HEK293T (cell line): ENCODE measurements around the gene SNRNP48.

ENCODE experiments used
- ARNT ChIP-seq: fragments of 450-650 bp; IDR thresholded peaks from 2 replicates; pipeline ENCODE4 v1.6.1; 2017; ENCODE audit warnings: mild to moderate bottlenecking
- CTBP1 ChIP-seq: fragments of 450-650 bp; IDR thresholded peaks from 2 replicates; pipeline ENCODE4 v1.6.1; 2016; ENCODE audit warnings: borderline replicate concordance
- ELF4 ChIP-seq: fragments of 450-650 bp; IDR thresholded peaks from 2 replicates; pipeline ENCODE4 v1.6.1; 2017; ENCODE audit warnings: antibody characterized with exemption
- FOXA1 ChIP-seq: fragments of 450-650 bp; IDR thresholded peaks from 2 replicates; pipeline ENCODE4 v1.6.1; 2016; ENCODE audit warnings: mild to moderate bottlenecking
- HDGF ChIP-seq: fragments of 450-650 bp; IDR thresholded peaks from 2 replicates; pipeline ENCODE4 v1.6.1; 2017; ENCODE audit warnings: antibody characterized with exemption, borderline replicate concordance
- L3MBTL2 ChIP-seq: fragments of 450-650 bp; conservative IDR thresholded peaks from 2 replicates; pipeline ENCODE4 v1.6.1; 2016; ENCODE audit warnings: mild to moderate bottlenecking
- LEF1 ChIP-seq: fragments of 450-650 bp; IDR thresholded peaks from 2 replicates; pipeline ENCODE4 v1.6.1; 2017; ENCODE audit warnings: mild to moderate bottlenecking, borderline replicate concordance
- NFRKB ChIP-seq: fragments of 450-650 bp; IDR thresholded peaks from 2 replicates; pipeline ENCODE4 v1.6.1; 2016; ENCODE audit warnings: mild to moderate bottlenecking, moderate library complexity
- SP1 ChIP-seq: fragments of 450-650 bp; IDR thresholded peaks from 2 replicates; pipeline ENCODE4 v1.6.1; 2017
- SUZ12 ChIP-seq: fragments of 450-650 bp; IDR thresholded peaks from 2 replicates; pipeline ENCODE4 v1.6.1; 2016; ENCODE audit warnings: mild to moderate bottlenecking
- TARDBP ChIP-seq: fragments of 450-650 bp; IDR thresholded peaks from 2 replicates; pipeline ENCODE4 v1.6.1; 2016

DNA sequence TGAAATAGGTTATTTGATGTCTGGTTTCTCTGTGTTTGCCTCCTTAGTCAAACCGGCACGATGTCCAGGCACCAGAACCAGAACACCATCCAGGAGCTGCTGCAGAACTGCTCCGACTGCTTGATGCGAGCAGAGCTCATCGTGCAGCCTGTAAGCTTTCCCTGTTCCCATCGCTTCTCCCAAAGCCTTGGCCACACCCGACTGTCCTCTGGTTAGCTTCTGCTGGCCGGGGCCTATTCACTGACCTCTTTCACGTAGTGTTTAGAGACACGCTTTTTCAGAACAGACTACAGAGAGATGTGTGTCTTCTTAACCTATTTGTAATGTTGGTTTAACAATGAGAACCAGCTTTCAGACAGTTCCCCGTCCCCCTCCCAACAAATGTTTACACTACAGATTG lies 34.3 kb upstream of the SNRNP48 start:
- no peak for TF ChIP-seq LEF1
- TF ChIP-seq FOXA1: no peak
- no peak for TF ChIP-seq NFRKB
- no peak for TF ChIP-seq ELF4
- no peak for TF ChIP-seq SP1
- TF ChIP-seq SUZ12: no peak
- TF ChIP-seq ARNT: no peak
- no peak for TF ChIP-seq L3MBTL2
- no peak for TF ChIP-seq TARDBP
- no peak for TF ChIP-seq CTBP1
- no peak for TF ChIP-seq HDGF
